Measurements from ENCODE around the gene ELFN2.

DNA sequence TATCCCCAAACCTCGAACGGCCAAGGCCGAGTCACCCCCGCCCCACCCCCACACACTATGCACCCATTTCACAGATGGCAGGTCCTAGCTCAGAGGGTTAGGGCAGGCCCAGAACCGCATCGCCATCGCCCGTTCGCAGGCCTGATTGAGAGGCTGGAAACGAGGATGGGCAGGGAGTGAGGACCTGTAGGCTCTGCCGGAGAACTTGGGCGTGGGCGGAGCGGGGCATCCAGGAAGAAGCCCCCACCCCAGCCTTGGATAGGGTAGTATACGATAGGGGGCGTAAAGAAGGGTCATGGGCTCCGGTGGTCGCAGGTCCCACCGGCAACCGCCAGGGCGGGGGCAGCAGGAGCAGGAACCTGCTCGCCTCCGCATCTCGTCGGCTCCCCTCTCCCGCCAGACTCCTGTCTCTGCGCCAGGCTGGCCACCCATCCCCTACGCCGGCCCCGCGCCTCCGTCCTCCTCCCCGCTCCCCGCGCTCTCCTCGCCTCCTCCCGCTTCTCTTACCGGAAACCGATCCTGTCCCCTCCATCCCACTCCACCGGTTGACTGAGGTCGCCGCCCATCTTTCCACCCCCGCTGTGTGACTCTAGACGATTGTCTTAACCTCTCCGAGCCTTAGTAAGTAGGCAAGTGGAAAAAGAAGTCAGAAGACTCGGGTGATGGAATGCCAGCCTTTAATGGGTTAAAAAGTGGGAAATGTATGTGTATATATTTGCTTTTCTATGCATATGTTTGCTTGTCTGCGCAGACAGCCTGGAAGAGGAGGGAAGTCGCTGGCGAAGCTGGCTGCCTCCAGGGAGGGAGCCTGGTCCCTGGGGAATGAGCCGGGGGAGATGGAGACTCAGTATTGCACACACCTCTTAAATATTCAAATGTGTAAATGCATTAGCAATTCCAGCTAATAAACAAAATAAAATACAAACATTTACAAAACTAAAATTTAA is 92.1 kb downstream of the ELFN2 start:
- TF ChIP-seq, protein P1, sequence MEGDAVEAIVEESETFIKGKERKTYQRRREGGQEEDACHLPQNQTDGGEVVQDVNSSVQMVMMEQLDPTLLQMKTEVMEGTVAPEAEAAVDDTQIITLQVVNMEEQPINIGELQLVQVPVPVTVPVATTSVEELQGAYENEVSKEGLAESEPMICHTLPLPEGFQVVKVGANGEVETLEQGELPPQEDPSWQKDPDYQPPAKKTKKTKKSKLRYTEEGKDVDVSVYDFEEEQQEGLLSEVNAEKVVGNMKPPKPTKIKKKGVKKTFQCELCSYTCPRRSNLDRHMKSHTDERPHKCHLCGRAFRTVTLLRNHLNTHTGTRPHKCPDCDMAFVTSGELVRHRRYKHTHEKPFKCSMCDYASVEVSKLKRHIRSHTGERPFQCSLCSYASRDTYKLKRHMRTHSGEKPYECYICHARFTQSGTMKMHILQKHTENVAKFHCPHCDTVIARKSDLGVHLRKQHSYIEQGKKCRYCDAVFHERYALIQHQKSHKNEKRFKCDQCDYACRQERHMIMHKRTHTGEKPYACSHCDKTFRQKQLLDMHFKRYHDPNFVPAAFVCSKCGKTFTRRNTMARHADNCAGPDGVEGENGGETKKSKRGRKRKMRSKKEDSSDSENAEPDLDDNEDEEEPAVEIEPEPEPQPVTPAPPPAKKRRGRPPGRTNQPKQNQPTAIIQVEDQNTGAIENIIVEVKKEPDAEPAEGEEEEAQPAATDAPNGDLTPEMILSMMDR (IDR thresholded peaks at IDR 0.05), result no peak
- no peak for TF ChIP-seq POLR2A (IDR thresholded peaks at IDR 0.05)
